PC-3 (cell line): ENCODE measurements around the gene EIF3F.

Source experiments
- EZH2 ChIP-seq: fragments of 300-600 bp; sonication (generic); IDR thresholded peaks from one replicate; pipeline ENCODE4 v1.6.1; 2017; ENCODE audit warnings: antibody characterized with exemption, mild to moderate bottlenecking, low read length; ENCODE audit not compliant: unreplicated experiment
- EZH2phosphoT487 ChIP-seq: fragments of 300-600 bp; sonication (generic); IDR thresholded peaks from 2 replicates; pipeline ENCODE4 v1.6.1; 2018; ENCODE audit warnings: mild to moderate bottlenecking, antibody characterized with exemption, low read length, borderline replicate concordance
- TF ChIP-seq, protein P1 (sequence below): fragments of 300-600 bp; sonication (generic); conservative IDR thresholded peaks from 2 replicates; pipeline ENCODE4 v1.5.1; 2017; ENCODE audit warnings: antibody characterized with exemption, low read depth, mild to moderate bottlenecking, low read length

DNA sequence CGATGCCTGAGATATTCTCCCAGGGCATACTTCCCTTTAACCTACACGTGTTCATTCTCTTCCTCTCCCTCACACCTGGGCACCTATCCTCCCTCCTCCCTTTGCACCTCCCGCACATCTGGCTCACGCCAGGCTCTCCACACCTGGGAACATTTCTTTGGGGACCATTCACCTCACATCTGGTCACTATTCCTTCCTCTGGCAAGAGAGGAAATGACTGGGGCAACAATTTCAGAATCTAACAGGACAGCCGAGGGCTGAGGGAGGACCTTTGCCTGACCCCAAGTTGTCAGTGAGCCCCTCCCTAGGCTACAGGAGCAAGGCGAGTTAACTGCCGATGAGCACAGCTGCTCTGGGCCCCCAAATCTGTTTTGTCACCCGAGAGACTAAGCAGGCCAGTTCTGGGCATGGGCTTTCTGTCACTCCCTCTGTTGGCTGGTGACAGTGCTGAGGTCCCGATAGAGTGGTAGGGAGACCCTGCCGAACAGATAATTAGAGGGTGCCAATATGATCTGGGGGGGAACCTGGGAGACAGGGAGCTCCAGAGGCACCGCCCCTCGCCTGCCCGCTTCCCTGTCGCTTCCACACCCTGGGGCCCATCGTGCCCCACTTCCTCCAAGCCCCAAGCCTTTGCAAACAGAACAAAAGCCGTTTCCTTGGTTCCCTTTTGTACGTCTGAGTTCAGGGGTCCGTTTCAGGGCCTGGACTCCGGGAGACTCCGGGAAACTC lies 45.6 kb downstream of the EIF3F start:
- TF ChIP-seq, protein P1, sequence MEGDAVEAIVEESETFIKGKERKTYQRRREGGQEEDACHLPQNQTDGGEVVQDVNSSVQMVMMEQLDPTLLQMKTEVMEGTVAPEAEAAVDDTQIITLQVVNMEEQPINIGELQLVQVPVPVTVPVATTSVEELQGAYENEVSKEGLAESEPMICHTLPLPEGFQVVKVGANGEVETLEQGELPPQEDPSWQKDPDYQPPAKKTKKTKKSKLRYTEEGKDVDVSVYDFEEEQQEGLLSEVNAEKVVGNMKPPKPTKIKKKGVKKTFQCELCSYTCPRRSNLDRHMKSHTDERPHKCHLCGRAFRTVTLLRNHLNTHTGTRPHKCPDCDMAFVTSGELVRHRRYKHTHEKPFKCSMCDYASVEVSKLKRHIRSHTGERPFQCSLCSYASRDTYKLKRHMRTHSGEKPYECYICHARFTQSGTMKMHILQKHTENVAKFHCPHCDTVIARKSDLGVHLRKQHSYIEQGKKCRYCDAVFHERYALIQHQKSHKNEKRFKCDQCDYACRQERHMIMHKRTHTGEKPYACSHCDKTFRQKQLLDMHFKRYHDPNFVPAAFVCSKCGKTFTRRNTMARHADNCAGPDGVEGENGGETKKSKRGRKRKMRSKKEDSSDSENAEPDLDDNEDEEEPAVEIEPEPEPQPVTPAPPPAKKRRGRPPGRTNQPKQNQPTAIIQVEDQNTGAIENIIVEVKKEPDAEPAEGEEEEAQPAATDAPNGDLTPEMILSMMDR: no peak
- no peak for TF ChIP-seq EZH2
- no peak for TF ChIP-seq EZH2phosphoT487
